Sciatic nerve (tissue), 2 donors: ENCODE results near the gene PLA2G5. TPM values are rescaled to one million over a fixed set of nuclear protein-coding genes. Genes with fewer than 3 reads are reported as not detected.
"Not testable (repeated sequence)": the region's sequence is repeated elsewhere in the genome, so short reads cannot be mapped to it uniquely, and the experiment has no call there.

Experiments used
- ATAC-seq: fragments of 200-7000 bp; cut with Tn5 transposase; one replicate; pipeline ENCODE4 v1.9.1; 2020; ENCODE audit warnings: mild to moderate bottlenecking, moderate library complexity
- DNase-seq: peaks from one replicate; pipeline ENCODE4 v3.0.0-alpha.2; 2020; ENCODE audit warnings: low spot score
- intact Hi-C: fragments of 100-400 bp; cut with DNase I; formaldehyde crosslinking; loops from one replicate; pipeline ENCODE4 v1.14.2; 2022
- total RNA-seq: library from RNA; stranded (reverse); fragmentation: NEBNext Ultra II Directional; extraction: Animal tissue kit (Norgen Biotek cat#: 25700); gene quantifications from one replicate; pipeline ENCODE4 v1.2.1, GENCODE V29; 2021
- donor health status: DM: no; HTN: no; CAD: no.
- donor health status: DM: no; HTN: no; CAD: no.

PLA2G5 gene, protein sequence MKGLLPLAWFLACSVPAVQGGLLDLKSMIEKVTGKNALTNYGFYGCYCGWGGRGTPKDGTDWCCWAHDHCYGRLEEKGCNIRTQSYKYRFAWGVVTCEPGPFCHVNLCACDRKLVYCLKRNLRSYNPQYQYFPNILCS
- 1.3 TPM for total RNA-seq

DNA sequence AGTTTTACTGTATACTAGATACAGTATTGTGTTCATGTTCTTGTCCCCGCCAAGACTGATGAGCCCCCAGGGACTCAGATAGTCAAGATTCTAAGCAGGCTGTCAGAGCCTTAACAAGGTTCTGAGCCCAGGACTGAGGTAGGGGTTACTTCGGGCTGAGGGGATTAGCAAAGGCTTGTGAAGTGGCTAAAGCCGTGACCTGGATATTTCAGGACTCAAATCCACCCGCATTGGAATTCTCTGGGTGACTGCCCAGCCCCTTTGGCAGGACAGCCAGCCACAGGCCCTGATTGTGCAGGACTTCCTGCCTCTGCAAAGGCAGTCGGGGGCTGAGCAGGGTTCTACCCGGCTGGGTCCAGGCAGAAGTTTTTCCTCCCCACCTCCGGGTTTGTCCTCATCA, at the start of gene PLA2G5:
PLA2G5 (plus strand) TSS at position 321 of the 400 bp plus-strand sequence. CDS start 14,637 bp downstream, outside the sequence.
- no peak for DNase-seq
- intact Hi-C loops: no loop called here

DNA sequence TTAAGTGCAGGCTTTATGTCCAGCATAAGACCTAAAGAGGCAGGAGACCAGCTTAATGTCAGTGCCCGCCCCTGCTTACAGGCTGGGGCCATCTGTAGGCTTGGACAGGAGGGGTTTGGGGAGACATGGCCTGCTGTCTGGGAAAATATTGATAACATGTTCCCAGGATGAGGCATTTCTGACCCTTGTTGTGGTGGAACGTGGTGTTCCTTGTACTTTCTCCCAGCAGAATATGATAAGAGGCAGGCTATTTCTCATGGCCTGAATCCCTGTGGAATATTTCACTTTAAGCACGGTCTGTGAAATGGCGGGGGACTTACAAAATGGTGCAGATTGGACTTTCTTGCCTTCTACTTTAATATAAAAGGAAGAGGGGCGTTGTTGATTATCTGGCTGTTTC, 41.9 kb upstream of the PLA2G5 start:
- no peak for ATAC-seq
- intact Hi-C loops: no loop called here
- DNase-seq: no peak

More for the DNA sequence above, at the start of gene PLA2G5:
- peak; percentile 86 for ATAC-seq

DNA sequence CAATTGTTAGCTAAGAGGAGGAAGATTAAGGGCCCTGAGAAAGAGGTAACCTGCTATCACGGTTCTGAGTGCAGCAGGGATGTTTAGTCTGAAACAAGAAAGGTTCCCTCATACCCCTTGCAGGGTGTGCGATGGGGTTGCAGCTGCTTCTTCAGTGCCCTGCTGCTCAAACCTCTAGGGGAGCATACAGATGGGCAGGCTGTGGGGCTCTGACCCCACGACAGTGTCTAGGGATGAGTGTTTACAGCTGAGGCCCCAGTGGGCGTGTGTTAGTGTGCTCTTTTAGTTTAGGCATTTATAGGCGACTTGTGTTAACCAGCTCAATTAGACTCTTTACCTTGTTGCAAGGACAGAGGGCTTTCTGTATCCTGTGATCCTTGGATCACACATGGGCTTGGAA, 41.3 kb upstream of the PLA2G5 start:
- DNase-seq: no peak
- intact Hi-C loops: no loop called here
- ATAC-seq: no peak

DNA sequence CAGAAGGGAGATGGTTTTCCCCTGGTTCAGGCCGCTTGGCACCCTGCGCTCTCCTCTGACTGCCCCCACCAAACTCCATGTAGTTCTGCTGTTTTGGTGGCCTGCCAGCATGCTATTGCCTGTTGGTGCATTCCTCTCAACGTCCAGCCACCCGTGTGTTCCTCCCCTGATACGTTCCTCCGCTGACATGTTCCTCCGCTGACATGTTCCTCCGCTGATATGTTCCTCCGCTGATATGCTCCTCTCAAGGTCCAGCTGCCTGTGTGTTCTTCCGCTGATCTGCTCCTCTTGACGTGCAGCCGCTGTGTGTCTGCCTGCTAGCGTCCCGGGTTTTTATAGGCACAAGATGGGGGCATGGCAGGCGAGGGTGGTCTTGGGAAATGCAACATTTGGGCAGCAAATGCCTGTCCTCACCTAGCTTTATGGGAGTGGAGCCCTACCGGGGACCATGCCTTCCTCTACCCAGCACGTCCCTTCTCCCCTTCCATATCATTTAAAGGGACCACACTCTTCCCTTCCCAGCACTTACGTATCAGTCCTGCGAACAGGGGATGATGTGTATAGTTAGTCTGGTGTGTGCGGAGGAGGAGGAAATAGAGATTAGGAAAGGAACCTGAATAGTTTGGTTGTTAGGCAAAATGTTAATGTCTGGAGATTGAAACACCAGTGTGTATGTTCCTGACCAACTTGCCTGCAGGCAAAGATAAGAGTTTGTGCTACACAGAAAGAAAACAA, 40.6 kb upstream of the PLA2G5 start:
- DNase-seq (no peak), ATAC-seq (no peak)
- intact Hi-C loops: no loop called here

DNA sequence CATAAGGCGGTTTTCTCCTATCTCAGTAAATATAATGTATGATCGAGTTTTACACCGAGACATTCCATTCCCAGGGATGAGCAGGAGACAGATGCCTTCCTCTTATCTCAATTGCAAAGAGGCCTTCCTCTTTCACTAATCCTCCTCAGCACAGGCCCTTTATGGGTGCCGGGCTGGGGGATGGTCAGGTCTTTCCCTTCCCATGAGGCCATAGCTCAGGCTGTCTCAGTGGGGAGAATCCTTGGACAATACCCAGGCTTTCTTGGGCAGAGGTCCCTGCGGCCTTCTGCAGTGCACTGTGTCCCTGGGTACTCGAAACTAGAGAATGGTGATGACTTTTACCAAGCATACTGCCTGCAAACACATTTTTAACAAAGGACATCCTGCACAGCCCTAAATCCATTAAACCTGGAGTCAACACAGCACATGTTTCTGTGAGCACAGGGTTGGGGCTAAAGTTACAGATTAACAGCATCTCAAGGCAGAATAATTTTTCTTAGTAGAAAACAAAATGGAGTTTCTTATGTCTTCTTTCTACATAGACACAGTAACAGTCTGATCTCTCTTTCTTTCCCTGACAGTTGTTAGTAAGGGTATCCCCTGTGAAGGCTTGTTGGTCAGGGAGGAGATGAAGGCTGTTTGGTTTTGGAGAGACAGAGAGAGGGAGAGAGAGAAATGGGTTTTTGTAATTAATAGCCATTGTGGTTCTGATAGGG, 39.4 kb upstream of the PLA2G5 start:
- intact Hi-C loops, DNase-seq, ATAC-seq: not testable (repeated sequence)

DNA sequence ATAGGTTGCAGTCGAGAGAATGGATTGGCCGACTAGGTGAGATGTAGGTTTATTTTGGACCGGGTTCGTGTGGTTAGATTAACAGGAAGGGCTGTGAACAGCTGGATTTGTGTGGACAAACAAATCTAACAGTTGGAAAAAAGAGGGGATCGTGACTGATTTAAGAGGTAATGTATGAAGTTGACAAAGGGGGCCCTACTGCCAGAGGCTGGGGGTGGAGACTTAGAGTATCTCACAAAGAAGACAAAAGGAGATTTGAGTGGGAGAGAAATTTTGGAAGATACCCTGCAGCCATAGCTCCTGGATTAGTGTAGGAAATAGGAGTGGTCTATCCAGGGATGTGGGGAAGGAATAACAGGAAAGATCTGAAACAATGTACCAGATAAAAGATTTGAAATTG, 38.8 kb upstream of the PLA2G5 start:
- no peak for DNase-seq
- intact Hi-C loops: no loop called here
- ATAC-seq: no peak

DNA sequence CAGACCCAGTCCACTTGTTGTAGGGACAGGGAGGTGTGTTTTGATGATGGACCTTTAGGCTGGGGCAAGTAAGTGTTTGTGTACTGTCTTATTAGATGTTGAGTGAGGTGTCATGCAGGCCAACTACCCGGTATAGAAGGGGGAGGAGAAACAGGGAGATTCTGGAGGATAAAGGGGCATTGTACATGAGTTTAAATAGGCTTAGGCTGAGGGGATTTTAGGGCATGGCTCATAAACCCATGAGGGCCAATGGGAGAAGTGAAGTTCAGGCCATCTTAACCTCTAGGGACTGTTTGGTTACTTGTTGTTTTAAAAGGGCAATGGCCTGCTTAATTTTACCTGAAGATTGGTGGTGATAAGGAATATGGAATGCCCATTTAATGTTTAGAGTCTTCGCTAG, 38.2 kb upstream of the PLA2G5 start:
- DNase-seq (no peak), ATAC-seq (no peak)
- intact Hi-C loops: no loop called here

DNA sequence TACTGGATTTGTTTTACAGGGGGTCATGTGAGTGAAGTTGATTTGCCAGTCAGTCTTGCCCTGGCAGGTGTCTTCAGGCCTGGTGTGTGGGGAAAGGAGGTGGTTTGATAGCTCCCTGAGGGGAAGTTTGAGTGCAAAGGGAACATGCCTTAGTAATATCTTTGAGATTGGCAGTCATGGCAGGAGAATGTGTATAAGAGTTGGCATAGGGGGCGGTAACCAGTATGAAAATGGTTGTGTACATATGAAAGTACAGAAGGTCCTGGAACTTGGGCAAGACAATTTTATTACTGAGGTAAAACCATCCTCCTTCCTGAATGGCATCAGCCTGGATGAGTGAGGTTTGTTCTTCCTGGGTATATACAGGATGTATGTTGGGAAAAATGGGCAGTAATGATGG, 37.6 kb upstream of the PLA2G5 start:
- ATAC-seq: no peak
- DNase-seq: no peak
- intact Hi-C loops: no loop called here

DNA sequence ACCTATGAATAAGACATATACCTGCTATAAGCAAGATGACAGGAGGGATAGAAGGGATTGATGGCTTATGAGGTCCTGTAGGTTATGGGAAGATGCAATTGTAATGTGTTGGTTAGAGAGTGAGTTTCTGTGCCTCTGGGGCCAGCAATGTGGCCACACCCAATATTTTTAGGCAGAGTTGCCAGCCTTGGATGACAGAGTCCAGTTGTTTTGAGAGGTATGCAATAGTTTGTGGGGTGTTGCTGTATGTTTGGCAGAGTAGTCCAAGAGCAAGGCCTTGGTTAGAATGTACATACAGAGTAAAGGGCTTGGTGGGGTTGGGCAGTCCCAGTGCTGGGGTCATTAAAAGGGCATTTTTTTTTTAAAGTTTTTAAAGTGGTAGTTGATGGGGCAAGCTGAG, 36.6 kb upstream of the PLA2G5 start:
- DNase-seq (no peak), ATAC-seq (no peak)
- intact Hi-C loops: no loop called here

DNA sequence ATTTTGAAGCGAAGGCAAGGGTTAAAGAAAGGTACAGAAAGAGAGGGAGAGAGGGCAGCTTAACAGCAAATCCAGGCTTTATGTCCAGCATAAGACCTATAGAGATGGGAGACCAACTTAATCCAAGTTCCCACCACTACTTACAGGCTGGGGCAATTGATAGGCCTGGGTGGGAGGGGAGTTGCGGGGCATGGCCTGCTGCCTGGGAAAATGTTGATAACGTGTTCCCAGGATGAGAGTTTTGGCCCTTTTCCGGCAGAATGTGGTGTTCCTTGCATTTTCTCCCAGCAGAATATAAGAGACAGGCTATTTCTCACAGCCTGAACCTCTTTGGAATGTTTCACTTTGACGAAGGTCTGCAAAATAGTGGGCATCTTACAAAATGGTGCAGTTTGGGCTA, 34.9 kb upstream of the PLA2G5 start:
- no peak for ATAC-seq
- DNase-seq: no peak
- intact Hi-C loops: no loop called here

DNA sequence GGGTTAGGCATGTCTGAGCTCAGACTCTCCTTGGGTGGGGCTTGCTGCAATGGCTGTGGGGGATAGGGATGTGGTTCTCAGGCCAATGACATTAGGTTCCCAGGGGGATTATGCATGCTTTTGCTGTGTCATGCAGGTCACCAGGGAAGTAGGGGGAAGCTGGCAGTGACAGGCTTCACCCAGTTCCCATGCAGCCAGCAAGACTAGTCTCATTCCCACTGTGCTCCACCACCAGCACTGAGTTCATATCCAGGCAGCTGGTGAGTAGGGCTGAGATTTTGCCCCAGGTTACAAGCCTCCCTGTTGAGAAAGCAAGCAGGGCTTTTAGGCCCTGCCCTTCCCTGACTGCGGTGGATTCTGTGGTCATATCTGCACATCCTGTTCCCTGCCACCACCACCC, 32.1 kb upstream of the PLA2G5 start:
- DNase-seq (no peak), ATAC-seq (no peak)
- intact Hi-C loops: no loop called here

DNA sequence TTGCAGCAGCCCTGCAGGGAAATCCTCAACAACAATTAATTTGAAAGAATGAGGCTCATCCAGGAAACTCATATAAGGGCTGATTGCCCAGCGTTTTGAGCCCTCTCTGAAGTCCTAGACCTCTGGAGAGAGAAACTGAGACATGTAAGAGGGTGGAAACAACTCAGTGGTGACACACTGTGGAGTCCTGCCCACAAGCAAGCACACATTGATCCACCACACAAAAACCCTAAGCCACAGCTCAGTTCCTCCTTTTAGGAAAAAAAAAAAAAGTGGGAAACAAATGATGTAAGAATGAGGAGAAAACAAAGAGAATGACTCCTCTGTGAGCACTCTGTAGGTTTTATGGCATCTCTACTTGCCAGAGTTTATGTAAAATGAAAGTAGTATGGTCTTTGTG, 22.9 kb upstream of the PLA2G5 start:
- DNase-seq: no peak
- intact Hi-C loops: no loop called here
- ATAC-seq: no peak

DNA sequence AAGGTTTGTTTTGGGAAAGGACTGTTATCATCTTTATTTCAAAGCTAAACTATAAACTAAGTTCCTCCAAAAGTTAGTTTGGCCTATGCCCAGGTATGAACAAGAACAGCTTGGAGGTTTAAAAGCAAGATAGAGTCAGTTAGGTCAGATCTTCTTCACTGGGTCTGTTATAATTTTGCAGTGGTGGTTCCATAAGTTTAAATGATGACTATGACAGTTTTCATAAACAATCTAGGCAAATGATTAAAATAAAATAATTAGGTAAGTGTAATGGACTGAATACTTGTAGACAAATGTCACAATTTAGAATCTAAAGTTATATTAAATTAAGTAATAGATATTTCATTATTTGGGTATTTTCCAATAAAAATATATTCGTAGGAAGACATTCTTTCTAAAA, 21.4 kb upstream of the PLA2G5 start:
- no peak for DNase-seq
- intact Hi-C loops: no loop called here
- ATAC-seq: no peak

DNA sequence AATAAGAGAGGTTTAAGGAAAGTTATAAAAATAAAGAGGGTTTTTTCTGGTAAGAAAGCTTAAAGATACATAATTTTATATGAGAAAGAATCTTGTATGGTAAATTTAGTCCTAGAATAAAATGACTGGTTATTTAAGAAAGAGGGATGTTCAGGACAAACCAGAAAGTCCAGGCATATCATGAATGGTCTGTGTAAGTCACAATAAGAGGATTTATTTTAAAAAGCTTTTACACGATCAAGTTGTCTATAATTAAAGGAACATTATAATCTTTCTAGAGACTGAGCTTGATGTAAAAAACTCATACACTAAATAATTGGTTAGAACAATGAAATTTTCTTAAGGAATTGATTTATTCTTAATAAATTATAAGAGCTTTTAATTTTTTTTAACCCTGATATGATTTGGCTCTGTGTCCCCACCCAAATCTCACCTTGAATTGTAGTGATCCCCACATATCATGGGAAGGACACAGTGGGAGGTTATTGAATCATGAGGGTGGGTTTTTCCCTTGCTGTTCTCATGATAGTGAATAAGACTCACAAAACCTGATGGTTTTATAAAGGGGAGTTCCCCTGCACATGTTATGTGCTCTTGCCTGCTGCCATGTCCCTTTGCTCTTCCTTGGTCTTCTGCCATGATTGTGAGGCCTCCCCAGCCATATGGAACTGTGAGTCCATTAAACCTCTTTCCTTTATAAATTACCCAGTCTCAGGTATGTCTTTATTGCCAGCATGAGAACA, 20.8 kb upstream of the PLA2G5 start:
- DNase-seq, intact Hi-C loops, ATAC-seq: not testable (repeated sequence)

DNA sequence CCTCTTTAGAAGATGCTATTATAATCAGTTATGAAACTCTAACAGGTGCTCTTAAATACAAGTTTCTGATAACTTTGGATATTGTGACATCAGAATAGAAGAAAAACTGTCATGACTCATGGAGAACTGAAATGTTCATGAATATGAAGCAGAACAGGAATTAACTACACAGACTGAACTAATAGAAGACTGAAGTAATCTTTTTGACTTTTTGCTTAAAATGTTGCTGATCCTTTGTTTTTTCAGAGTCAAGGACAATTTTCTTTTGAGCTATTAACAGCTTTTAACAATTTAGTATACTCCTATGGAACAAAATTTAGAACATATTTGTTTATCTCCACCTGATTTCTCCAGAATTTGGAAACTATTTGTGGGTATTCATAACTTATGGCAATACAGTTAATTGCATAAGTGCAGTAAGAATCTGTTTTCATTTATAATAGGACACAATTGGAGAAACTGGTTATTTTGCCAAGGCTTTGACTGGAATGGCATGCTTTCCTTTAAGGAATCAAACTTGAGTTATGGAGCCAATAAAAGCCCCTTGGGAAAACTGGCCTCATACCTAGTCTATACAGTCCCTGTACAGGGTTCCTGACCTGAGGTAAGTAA, 18.7 kb upstream of the PLA2G5 start:
- DNase-seq: no peak
- intact Hi-C loops: no loop called here
- no peak for ATAC-seq

DNA sequence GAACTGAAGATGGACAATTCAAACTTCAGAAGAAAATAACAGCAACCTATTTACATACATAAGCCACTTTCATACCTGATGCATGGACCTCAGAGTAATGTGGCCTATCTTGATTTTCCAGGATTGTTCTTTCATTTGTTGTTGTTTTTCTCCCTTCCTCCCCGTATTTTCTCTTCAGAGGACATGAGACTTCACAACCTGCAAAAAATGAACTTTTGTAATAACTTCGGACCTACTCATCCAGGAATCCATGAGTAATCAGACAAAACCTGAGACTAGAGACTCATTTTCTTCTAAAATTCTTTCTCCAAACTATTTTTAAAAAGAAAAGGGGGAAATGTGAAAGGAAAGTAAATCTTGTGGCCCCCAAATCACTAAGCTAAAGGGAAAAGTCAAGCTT, 17.6 kb upstream of the PLA2G5 start:
- intact Hi-C loops: no loop called here
- DNase-seq (no peak), ATAC-seq (no peak)

DNA sequence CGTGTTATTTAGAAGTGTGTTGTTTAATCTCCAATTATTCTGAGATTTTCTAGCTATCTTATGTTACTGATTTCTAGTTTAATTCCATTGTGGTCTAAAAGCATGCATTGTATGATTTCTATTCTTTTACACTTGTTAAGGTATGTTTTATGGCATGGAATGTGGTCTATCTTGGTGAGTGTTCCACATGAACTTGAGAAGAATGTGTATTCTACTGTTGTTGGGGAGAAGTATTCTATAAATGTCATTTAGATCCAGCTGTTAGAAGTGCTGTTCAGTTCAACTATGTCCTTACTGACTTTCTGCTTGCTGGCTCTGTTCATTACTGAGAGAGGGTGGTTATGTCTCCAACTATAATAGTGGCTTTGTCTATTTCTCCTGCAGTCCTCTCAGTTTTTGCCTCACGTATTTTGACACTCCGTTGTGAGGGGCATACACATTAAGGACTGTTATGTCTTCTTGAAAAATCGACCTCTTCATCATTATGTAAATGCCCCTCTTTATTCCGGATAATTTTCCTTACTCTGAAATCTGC, 12.0 kb upstream of the PLA2G5 start:
- DNase-seq (no peak), ATAC-seq (no peak)
- intact Hi-C loops: no loop called here

DNA sequence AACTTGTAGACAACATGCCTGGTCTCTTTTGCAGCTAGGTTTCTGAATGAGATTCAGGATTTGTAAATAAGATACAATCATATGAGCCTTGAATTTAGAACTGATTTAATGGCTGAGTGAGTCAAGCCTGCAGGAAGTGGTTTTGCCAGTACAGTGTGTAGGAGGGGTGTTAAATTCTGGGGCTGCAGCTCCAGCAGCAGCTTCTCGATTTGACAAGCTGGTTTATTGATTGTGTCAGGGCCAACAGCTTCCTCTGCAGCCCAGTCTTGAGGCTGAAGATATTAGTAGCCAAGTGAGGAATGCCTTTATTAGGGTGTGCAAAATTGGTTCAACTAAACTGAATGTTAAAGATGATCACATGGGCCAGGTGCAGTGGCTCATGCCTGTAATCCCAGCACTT, 11.5 kb upstream of the PLA2G5 start:
- ATAC-seq: no peak
- DNase-seq: no peak
- intact Hi-C loops: no loop called here

DNA sequence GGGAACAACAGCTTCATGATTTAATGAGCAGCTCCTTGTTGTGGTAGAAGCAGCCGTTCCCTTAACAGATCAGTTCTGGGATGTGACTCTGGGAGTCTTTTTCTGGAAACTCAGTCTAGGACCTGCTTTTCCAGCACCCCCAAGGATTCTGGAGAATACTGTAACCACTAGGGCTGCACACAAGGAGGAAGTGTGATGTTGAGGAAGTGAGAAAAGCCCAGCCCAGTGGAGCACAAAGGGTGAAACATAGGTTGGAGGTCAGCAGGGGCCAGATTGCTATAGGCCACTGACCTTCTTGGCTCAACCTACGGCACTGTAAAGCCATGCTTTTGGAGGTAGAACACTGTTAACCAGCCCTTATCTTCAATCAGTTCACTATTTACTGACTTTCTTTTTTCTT, 10.1 kb upstream of the PLA2G5 start:
- intact Hi-C loops: no loop called here
- ATAC-seq: no peak
- no peak for DNase-seq
